ENCODE results near the gene RAD23A.

Gene RAD23A

GRCh38 chr19:12949363-12950283 is 4.0 kb downstream of the RAD23A start:
- no peak for TF ChIP-seq CTCF (IDR thresholded peaks at IDR 0.05)

- no peak for TF ChIP-seq CTCF (IDR thresholded peaks at IDR 0.05)
Measured at GRCh38 chr19:12952488-12953137, 7.0 kb downstream of the RAD23A start.

- TF ChIP-seq CTCF (IDR thresholded peaks at IDR 0.05), result no peak
Measured at GRCh38 chr19:12953138-12953798, 7.6 kb downstream of the RAD23A start.

GRCh38 chr19:12953799-12954611 is 8.3 kb downstream of the RAD23A start:
- no peak for TF ChIP-seq CTCF (IDR thresholded peaks at IDR 0.05)

- TF ChIP-seq CTCF (IDR thresholded peaks at IDR 0.05), result no peak
Measured at GRCh38 chr19:12954612-12954962, 8.9 kb downstream of the RAD23A start.

- TF ChIP-seq CTCF (IDR thresholded peaks at IDR 0.05), result no peak
Measured at GRCh38 chr19:12955996-12956395, 10.3 kb downstream of the RAD23A start.

All from LNCAP (cell line).